Activated naive CD4-positive, alpha-beta T cell treated with Interleukin-2 at 50 U/mL for 16 hours (primary cell): ENCODE results near the gene ACP4.

Experiments
- DNase-seq: peaks from one replicate; pipeline ENCODE4 v3.0.0-alpha.2; 2020

ACP4 gene

GRCh38 chr19:50826492-50827240, 36.5 kb downstream of the ACP4 start:
- DNase-seq, result no peak

- no peak for DNase-seq
Observed at GRCh38 chr19:50827476-50827875, 37.3 kb downstream of the ACP4 start.

GRCh38 chr19:50829801-50830200, 39.6 kb downstream of the ACP4 start:
- no peak for DNase-seq

- no peak for DNase-seq
Observed at GRCh38 chr19:50830266-50831025, 40.2 kb downstream of the ACP4 start.

- no peak for DNase-seq
Observed at GRCh38 chr19:50831026-50831396, 40.8 kb downstream of the ACP4 start.

- DNase-seq, result no peak
Observed at GRCh38 chr19:50832666-50833065, 42.5 kb downstream of the ACP4 start.

- no peak for DNase-seq
Observed at GRCh38 chr19:50833117-50833801, 43.0 kb downstream of the ACP4 start, which contains the start of gene KLK15. TSS of gene KLK15 (minus strand) at chr19:50833574. CDS start at chr19:50831492, 2,082 bp downstream.

- DNase-seq, result no peak
Observed at GRCh38 chr19:50833802-50834167, 43.6 kb downstream of the ACP4 start.

GRCh38 chr19:50835103-50835784, 45.0 kb downstream of the ACP4 start:
- DNase-seq, result no peak

GRCh38 chr19:50835785-50836542, 45.7 kb downstream of the ACP4 start:
- peak; percentile 76 for DNase-seq

- DNase-seq, result no peak
Observed at GRCh38 chr19:50836543-50837195, 46.5 kb downstream of the ACP4 start.

GRCh38 chr19:50837300-50837699, 47.1 kb downstream of the ACP4 start:
- DNase-seq, result no peak

GRCh38 chr19:50838239-50838638, 48.0 kb downstream of the ACP4 start:
- DNase-seq, result no peak

GRCh38 chr19:50839712-50840655, 49.8 kb downstream of the ACP4 start:
- DNase-seq, result no peak

- no peak for DNase-seq
Observed at GRCh38 chr19:50842130-50842529, 51.9 kb downstream of the ACP4 start.

GRCh38 chr19:50843205-50843604, 53.0 kb downstream of the ACP4 start:
- DNase-seq, result no peak

GRCh38 chr19:50843701-50844221, 53.5 kb downstream of the ACP4 start:
- no peak for DNase-seq

- DNase-seq, result no peak
Observed at GRCh38 chr19:50844296-50844935, 54.2 kb downstream of the ACP4 start.
